Neural cell (in vitro differentiated cells): ENCODE data around the gene ELMO1.

Experiments used
- EZH2 ChIP-seq: fragments of 200-600, 300-800 bp; shearing (Covaris generic), sonication (generic); IDR thresholded peaks from 2 replicates; pipeline ENCODE4 v1.6.1; 2014; ENCODE audit warnings: antibody characterized with exemption, low read length, borderline replicate concordance, mild to moderate bottlenecking; ENCODE audit not compliant: insufficient read depth, poor library complexity, severe bottlenecking
- TF ChIP-seq, protein P1 (sequence below): fragments of 450-650 bp; IDR thresholded peaks from 2 replicates; pipeline ENCODE4 v1.5.1; 2014; ENCODE audit warnings: antibody characterized with exemption, mild to moderate bottlenecking, moderate library complexity; ENCODE audit not compliant: poor library complexity, severe bottlenecking

DNA sequence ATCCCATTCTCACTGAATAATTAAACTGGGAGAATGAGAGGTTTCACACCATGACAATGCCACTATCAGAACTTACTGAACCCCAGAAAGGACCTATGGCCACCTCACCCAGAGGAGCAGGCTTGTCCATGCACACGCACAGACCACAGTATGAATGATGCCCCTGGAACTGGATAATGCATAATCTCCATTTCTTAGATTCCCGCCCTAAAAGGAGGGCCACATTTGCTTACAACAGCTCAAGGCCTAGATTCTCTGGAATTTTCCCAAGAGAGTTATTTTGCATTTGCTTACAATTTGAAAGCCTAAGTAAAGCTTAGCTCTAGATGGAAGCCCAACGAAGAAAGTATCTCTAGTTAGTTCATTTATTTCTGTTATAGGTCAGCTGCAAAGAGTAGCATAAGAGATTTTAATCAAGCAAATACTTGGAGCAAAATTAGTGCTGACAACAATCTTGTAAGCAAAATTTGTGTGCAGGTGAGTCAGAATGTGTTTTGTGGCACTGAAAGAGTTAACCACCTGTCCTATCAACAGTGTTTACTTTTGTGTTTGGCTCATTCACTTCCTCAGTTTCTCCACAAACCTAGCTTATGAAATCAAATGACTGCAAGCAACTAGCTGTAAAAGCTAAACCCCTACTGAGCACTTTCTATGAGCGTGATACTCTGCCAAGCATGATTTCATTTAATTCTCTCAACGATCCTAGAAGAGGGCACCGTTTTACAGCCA lies 32.1 kb downstream of the ELMO1 start:
- TF ChIP-seq, protein P1, sequence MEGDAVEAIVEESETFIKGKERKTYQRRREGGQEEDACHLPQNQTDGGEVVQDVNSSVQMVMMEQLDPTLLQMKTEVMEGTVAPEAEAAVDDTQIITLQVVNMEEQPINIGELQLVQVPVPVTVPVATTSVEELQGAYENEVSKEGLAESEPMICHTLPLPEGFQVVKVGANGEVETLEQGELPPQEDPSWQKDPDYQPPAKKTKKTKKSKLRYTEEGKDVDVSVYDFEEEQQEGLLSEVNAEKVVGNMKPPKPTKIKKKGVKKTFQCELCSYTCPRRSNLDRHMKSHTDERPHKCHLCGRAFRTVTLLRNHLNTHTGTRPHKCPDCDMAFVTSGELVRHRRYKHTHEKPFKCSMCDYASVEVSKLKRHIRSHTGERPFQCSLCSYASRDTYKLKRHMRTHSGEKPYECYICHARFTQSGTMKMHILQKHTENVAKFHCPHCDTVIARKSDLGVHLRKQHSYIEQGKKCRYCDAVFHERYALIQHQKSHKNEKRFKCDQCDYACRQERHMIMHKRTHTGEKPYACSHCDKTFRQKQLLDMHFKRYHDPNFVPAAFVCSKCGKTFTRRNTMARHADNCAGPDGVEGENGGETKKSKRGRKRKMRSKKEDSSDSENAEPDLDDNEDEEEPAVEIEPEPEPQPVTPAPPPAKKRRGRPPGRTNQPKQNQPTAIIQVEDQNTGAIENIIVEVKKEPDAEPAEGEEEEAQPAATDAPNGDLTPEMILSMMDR: no peak
- no peak for TF ChIP-seq EZH2
